GM18907 (cell line): Measurements from ENCODE around the gene TAF9.
A peak's percentile ranks its signal among the peaks of the same experiment; 100 is the strongest.
"Not testable (repeated sequence)": the region's sequence is repeated elsewhere in the genome, so short reads cannot be mapped to it uniquely, and the experiment has no call there.

Source experiments
- ATAC-seq: cut with Tn5 transposase; IDR thresholded peaks from one replicate; pipeline ENCODE4 v1.9.1; 2021; ENCODE audit warnings: mild to moderate bottlenecking, moderate library complexity; ENCODE audit not compliant: unreplicated experiment

Gene TAF9

DNA sequence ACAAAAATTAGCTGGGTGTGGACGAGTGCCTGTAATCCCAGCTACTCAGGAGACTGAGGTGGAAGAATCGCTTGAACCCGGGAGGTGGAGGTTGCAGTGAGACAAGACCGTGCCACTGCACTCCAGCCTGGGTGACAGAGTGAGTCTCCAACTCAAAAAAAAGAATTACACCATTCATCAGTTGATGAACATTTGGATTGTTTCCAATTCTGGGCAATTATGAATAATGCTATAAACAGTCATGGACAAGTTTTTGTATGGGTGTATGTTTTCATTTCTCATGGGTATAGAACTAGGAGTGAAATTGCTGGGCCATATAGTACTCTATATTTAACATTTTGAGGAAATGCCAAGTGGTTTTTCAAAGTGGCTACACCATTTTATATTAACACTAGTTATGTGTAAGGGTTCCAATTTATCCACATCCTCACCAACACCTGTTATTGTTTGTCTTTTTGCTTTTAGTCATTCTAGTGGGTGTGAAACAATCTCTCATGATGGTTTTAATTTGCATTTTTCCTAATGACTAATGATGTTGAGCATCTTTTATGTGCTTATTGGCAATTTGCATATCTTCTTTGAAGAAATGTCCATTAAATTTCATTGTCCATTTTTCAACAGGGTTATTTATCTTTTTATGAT, 27.7 kb downstream of the TAF9 start:
- no peak for ATAC-seq

DNA sequence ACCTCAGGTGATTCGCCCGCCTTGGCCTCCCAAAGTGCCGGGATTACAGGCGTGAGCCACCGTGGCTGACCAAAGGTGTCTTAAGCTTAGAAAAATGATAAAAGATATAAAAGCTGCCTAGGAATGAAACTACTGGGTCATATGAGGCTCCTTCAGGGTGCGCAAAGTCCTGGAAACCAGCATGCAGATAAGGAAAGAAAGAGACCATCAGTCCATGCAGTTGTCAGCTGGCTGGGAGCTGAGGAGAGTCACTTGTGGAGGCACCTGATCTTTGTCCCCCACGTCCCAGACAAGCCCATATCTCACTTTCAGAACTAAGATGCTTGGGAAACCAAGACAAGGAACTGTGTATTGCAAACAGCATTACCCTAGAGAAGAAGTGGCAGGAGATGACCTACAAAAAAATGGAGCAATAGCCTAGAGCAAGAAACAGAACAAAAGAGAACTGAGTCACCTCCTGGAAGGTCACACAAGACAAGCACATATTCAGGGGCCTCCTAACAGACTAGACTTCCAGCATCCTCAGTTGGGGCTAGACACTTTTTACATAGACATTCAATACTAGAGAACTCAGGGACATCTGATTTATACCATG, 33.9 kb downstream of the TAF9 start:
- no peak for ATAC-seq

DNA sequence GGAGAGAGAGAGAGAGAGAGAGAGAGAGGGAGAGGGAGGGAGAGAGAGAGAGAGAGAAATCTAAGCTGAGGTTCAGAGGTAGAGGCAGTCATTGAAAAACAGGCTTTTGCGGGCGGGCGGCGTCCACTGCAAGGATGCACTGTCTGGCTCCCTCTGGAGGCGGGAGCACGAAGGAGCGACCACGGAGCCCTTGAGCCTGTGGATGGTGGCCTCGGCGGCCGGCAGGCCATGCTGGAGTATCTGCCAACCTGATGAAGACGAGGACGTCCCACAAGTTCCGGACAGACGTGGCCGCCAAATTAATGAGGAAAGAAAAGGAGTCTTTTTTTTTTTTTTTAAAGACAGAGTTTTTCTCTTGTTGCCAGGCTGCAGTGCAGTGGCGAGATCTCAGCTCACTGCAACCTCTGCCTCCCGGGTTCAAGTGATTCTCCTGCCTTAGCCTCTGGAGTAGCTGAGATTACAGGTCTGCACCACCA, 34.5 kb downstream of the TAF9 start:
- peak; percentile 70 for ATAC-seq

DNA sequence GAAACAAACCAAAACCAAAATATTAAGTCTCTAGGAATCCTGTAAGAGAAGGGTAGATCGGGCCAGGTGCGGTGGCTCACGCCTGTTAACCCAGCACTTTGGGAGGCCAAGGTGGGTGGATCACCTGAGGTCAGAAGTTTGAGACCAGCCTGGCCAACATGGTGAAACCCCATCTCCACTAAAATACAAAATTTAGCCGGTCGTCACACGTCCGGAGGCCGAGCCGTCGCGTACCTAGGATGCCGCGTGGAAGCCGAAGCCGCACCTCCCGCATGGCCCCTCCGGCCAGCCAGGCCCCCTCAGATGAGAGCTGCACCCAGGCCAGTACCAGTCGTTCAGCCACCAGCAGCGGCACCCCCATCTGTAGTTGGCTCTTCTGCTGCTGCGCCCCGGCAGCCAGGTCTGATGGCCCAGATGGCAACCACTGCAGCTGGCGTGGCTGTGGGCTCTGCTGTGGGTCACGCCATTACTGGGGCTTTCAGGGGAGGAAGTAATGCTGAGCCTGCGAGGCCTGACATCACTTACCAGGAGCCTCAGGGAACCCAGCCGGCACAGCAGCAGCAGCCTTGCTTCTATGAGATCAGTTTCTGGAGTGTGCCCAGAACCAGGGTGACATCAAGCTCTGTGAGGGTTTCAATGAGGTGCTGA, 35.5 kb downstream of the TAF9 start:
- not testable (repeated sequence) for ATAC-seq

DNA sequence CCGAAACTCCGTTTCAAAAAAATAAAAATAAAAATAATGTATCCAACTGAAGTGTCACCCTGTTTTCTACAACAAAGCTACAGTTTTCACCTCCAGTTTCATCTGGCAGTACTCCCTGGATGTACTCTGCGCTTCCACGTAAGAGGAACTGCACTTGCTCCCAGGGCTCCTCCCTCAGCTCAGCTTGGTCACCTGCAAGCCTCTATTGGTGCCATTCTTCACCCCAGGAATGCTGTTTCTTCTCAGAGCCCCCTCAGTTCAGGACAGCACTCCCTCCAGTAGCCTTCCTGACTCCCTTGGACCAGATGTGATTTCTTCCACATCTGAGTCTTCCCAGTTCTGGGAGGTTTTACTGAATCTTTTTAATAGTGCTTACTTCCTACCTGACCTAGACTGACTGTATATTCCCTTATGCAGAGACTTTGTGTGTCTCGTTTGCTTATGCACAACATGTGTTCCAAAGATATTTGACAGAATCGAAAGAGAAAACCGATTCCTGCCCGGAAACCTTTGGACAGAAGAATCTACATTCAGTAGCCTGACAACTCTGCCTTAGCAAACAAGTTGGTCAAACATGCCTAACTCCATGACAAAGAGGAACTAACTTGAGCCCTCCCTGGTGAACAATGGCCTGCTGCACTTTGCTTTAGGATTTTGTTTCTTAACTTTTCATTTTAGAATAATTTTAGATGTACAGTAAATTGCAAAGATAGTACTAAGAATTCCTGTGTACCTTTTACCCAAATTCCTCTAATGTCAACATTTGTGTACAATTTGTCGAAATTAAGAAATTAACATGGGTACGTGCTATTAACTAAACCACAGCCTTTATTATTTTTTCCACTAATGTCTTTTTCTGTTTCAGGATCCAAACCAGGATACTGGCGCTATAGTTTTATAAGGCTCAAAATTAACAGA, 37.5 kb downstream of the TAF9 start:
- no peak for ATAC-seq

DNA sequence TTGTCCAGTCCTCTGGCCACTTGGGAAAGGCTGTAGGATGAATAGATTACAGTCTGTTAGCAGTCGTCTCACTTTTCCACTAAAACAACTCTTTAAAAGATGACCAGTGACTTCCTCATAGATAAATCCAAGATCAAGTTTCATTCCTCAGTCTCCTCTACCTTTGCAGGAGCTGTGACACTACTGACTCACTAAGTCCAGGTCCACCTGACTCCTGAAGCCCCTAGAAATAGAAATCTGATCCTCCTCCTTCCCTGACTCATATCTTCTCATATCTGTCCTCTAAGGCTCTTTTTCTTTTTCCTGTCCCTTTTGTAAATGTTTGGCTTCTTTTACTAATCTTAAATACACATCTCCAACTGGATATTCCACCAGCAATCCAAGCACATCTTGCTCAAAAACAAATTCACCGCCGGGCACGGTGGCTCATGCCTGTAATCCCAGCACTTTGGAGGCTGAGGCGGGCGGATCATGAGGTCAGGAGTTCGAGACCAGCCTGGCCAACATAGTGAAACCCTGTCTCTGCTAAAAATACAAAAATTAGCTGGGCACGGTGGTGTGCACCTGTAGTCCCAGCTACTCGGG, 39.3 kb downstream of the TAF9 start:
- ATAC-seq: no peak

DNA sequence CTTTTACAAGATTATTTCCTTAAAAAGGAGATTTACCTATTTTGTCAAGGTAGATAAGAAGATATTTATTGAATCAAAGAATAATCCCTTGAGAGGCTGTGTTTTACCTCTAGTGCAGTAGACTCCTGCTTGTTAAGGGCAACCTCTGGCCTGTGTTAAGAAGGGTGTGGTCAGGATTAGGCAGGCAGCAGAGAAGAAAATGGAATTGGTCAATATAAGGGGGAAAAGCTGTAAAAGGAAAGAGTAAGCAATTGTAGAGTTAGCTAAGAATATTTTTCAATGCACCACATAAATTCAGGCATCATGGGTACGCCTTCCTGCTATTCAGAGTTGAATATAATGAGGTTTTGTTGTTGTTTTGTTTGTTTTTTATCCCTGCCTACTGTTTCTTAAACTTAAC, 43.0 kb downstream of the TAF9 start:
- no peak for ATAC-seq

DNA sequence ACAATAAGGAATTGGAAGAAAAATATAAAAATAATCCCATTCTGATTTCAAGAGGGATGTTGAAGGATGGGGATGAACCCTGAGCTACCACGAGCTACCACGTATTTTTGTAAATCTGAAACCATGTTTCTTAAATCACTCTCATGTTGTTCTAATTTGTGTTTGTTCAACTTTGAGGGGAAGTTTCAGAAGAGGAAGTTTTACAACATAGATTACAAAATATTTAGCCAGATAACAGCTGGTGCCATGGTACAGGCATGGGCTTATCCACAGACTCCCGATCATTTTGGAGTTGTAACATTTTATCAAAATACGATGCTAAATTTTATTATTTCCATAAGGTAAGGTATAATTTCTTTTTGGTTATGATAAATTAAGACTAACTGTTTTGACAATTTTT, 51.9 kb downstream of the TAF9 start:
- no peak for ATAC-seq

DNA sequence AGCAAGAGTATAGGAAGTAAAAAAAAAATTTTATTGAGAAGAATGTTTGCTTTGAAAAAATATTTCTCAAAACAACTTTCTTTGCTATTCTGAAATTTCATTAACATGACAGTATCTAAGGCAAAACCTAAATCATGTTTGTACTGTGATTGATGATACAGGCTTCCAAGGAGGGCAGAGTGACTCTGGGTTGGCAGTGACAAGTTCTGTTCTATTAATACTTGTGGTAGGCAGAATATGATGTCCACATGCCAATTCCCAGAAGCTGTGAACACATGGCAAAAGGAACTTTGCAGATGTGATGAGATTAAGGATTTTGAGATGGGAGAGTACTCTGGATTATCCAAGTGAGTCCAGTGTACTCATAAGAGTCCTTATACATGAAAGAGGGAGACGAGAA, 53.3 kb downstream of the TAF9 start:
- no peak for ATAC-seq
